Ascending aorta (tissue), 2 donors: Measurements from ENCODE around the gene TENT4A. TPM values are rescaled to one million over a fixed set of nuclear protein-coding genes. Genes with fewer than 3 reads are reported as not detected.

Experiments used
- DNase-seq, 2 donors: peaks; one replicate each; pipeline ENCODE4 v3.0.0-alpha.2; 2019; ENCODE audit warnings: low spot score in 2 of 2
- H3K27ac ChIP-seq, 2 donors: fragments of 200-600 bp; sonication (generic); one replicate each; pipeline ENCODE4 v1.5.1; 2016 to 2017; ENCODE audit warnings: mild to moderate bottlenecking in 1 of 2
- H3K27me3 ChIP-seq: fragments of 200-600 bp; sonication (generic); one replicate; pipeline ENCODE4 v1.5.1; 2017
- H3K36me3 ChIP-seq, 2 donors: fragments of 200-600 bp; sonication (generic); one replicate each; pipeline ENCODE4 v1.5.1; 2016
- H3K4me1 ChIP-seq, 2 donors: fragments of 200-600 bp; sonication (generic); one replicate each; pipeline ENCODE4 v1.5.1; 2016 to 2017; ENCODE audit warnings: mild to moderate bottlenecking in 1 of 2
- H3K4me3 ChIP-seq, 2 donors: fragments of 200-600 bp; sonication (generic); one replicate each; pipeline ENCODE4 v1.5.1; 2016 to 2017; ENCODE audit warnings: mild to moderate bottlenecking in 1 of 2
- H3K9me3 ChIP-seq, 2 donors: fragments of 200-600 bp; sonication (generic); one replicate each; pipeline ENCODE4 v1.5.1; 2016
- CTCF ChIP-seq, 3 experiments: fragments of 200-600 bp in 2 of 3; fragments of 450-650 bp in 1 of 3; sonication (generic) in 2 of 3; IDR thresholded peaks; one replicate each; pipeline ENCODE4 v1.5.1; 2016 to 2019; ENCODE audit warnings: antibody characterized with exemption in 3 of 3, mild to moderate bottlenecking in 1 of 3, moderate library complexity in 1 of 3
- intact Hi-C: fragments of 100-400 bp; cut with DNase I; formaldehyde crosslinking; loops from one replicate; pipeline ENCODE4 v1.15.1; 2023
- total RNA-seq: library from RNA; depleted of rRNA; stranded (reverse); fragments of >200 nt; gene quantifications from one replicate; pipeline ENCODE4 v1.1.0, GENCODE V29; 2016

Gene TENT4A
- total RNA-seq, 1 donor from 2014 or later, result 12.5 TPM

DNA sequence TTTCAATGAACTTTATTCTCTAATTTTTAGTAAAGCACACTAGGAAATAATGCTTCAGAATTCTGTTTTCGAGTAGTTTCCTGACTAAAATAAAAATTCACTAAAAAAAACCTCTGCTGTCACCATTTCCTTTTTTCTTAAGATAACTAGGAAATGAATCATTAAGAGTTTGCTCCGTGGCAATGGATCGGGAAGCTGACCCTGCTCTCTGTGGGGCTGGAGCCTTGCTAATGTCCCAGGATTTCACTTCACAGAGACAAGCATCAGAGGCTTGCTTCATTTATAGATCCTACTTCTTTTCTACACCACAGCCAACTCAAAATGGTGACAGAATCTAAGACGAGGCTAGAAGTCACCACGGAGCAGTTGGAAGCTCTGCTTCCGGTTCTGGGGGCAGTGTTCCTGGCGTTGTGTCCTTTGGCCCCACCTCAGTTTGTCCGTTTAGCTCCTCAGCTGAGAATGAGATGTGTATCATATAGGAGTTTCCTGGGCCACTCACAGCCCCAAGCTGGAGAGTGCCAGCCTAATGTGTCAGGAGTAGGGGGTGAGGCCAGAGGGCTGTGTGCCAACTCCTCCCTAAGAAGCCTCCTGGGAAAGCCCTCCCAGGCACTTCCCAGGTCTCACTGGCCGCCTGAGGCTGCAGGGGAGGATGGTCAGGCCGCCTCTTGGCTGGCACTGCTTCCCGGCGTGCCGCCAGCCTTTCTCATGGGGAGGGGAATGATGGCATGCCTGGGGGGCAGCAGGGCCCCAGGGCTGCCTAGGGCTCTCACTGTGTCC lies 19.6 kb downstream of the TENT4A start:
- Histone ChIP-seq H3K4me1 (peaks cover 23 to 46% of the 10 kb centered on the region in 2 donors), H3K9me3 (no peaks in the 10 kb centered on the region), H3K27ac (peak overlapping the region; percentile 81 to 91), H3K36me3 (peaks cover 4% of the 10 kb centered on the region in 2 donors), H3K4me3 (peak overlapping the region; percentile 20 to 44), H3K27me3 (no peaks in the 10 kb centered on the region)
- DNase-seq, result peak in 1 of 2 donors; percentile 83
- TF ChIP-seq CTCF (IDR thresholded peaks at IDR 0.05), result no peak
- intact Hi-C loops, result loop anchor here (1.0 to 5.0 kb wide), 3 partner anchors 20 to 1311 kb away; partner anchors contain the start of genes ICE1, NSUN2, SRD5A1 and TENT4A

GRCh38 chr5:6733411-6734242 lies 20.4 kb downstream of the TENT4A start:
- intact Hi-C loops, result loop anchor here (1.0 to 5.0 kb wide), 3 partner anchors 20 to 1311 kb away; partner anchors contain the start of genes ICE1, NSUN2, SRD5A1 and TENT4A
- Histone ChIP-seq H3K4me1 (peaks cover 23 to 41% of the 10 kb centered on the region in 2 donors), H3K27ac (peak overlapping the region; percentile 81 to 91), H3K4me3 (peak overlapping the region; percentile 20 to 44), H3K9me3 (no peaks in the 10 kb centered on the region), H3K27me3 (no peaks in the 10 kb centered on the region), H3K36me3 (peaks cover 6 to 8% of the 10 kb centered on the region in 2 donors)
- DNase-seq, result no peak
- TF ChIP-seq CTCF (IDR thresholded peaks at IDR 0.05), result no peak

GRCh38 chr5:6734243-6734700 lies 21.0 kb downstream of the TENT4A start:
- Histone ChIP-seq H3K4me3 (no peak overlapping the region), H3K27me3 (no peaks in the 10 kb centered on the region), H3K36me3 (peaks cover 6 to 11% of the 10 kb centered on the region in 2 donors), H3K9me3 (no peaks in the 10 kb centered on the region), H3K27ac (peak overlapping the region; percentile 12 to 62), H3K4me1 (peaks cover 23 to 41% of the 10 kb centered on the region in 2 donors)
- intact Hi-C loops, result loop anchor here (5.0 kb wide), 2 partner anchors 102 to 1312 kb away; partner anchors contain the start of genes ICE1, NSUN2 and SRD5A1
- no peak for TF ChIP-seq CTCF (IDR thresholded peaks at IDR 0.05)
- no peak for DNase-seq

- no peak overlapping the region for H3K4me3 ChIP-seq
- TF ChIP-seq CTCF (IDR thresholded peaks at IDR 0.05), result no peak
- H3K36me3 ChIP-seq, result peaks cover 9 to 16% of the 10 kb centered on the region in 2 donors
- peaks cover 20 to 36% of the 10 kb centered on the region in 2 donors for H3K4me1 ChIP-seq
- no peaks in the 10 kb centered on the region for H3K9me3 ChIP-seq
- H3K27ac ChIP-seq, result peak overlapping the region; percentile 12 to 62
- no peaks in the 10 kb centered on the region for H3K27me3 ChIP-seq
- no peak for DNase-seq
- intact Hi-C loops, result loop anchor here (5.0 kb wide), 2 partner anchors 102 to 1312 kb away; partner anchors contain the start of genes ICE1, NSUN2 and SRD5A1
These were observed 21.5 kb downstream of the TENT4A start for GRCh38 chr5:6734781-6735180.

DNA sequence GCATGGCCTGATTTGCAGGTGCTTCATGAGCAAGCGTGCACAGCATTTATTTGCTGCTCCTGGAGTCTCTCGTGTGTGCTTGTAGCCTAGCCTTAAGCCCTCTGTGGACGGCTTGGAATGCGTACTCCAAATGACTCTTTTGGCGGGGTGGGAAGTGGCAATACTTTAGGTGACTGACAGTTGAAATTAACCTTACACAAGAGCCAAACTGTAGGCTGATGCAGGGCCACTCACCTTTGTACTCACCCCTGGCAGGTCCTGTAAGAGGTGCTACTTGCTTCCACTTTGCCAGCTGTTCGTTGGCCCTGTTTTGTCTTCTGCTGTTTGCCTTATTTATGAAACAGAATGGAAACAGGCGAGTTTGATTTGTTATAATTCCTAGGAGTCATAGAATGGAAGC lies 22.9 kb downstream of the TENT4A start:
- TF ChIP-seq CTCF (IDR thresholded peaks at IDR 0.05), result no peak

More for the DNA sequence above, 22.9 kb downstream of the TENT4A start:
- H3K9me3 ChIP-seq, result no peaks in the 10 kb centered on the region
- no peaks in the 10 kb centered on the region for H3K27me3 ChIP-seq
- H3K4me3 ChIP-seq, result no peak overlapping the region
- no peak for DNase-seq
- H3K27ac ChIP-seq, result no peak overlapping the region
- intact Hi-C loops, result no loop called here
- peaks cover 18 to 29% of the 10 kb centered on the region in 2 donors for H3K36me3 ChIP-seq
- H3K4me1 ChIP-seq, result peaks cover 20 to 31% of the 10 kb centered on the region in 2 donors
